GM23248 (cell line): ENCODE results near the gene SLC5A10. TPM values are rescaled to one million over a fixed set of nuclear protein-coding genes. Genes with fewer than 3 reads are reported as not detected.

Experiments
- DNase-seq: peaks from one replicate; pipeline ENCODE4 v3.0.0-alpha.2; 2015
- H2AFZ ChIP-seq: fragments of 200-600 bp; sonication (generic); 2 replicates; pipeline ENCODE4 v1.6.1; 2016; ENCODE audit warnings: antibody characterized with exemption
- H3F3A ChIP-seq: fragments of 200-600 bp; sonication (generic); 2 replicates; pipeline ENCODE4 v1.6.1; 2016; ENCODE audit warnings: mild to moderate bottlenecking, antibody characterized with exemption, mixed run types; ENCODE audit not compliant: insufficient read depth
- H3K27ac ChIP-seq: fragments of 200-600 bp; sonication (generic); 2 replicates; pipeline ENCODE4 v1.5.1; 2016; ENCODE audit warnings: mild to moderate bottlenecking
- H3K27me3 ChIP-seq: fragments of 200-600 bp; sonication (generic); replicated peaks from 2 replicates; pipeline ENCODE4 v1.6.1; 2016; ENCODE audit warnings: mild to moderate bottlenecking; ENCODE audit not compliant: insufficient read depth
- H3K36me3 ChIP-seq: fragments of 200-600 bp; sonication (generic); 2 replicates; pipeline ENCODE4 v1.6.1; 2016; ENCODE audit warnings: low read depth, mild to moderate bottlenecking
- H3K4me1 ChIP-seq: fragments of 200-600 bp; sonication (generic); 2 replicates; pipeline ENCODE4 v1.6.1; 2016; ENCODE audit warnings: mild to moderate bottlenecking; ENCODE audit not compliant: insufficient read depth
- H3K4me2 ChIP-seq: fragments of 200-600 bp; sonication (generic); one replicate; pipeline ENCODE4 v1.6.1; 2016; ENCODE audit warnings: mild to moderate bottlenecking; ENCODE audit not compliant: unreplicated experiment
- H3K4me3 ChIP-seq: fragments of 200-600 bp; sonication (generic); 2 replicates; pipeline ENCODE4 v1.5.1; 2016; ENCODE audit warnings: mild to moderate bottlenecking
- H3K79me2 ChIP-seq: fragments of 200-600 bp; sonication (generic); 2 replicates; pipeline ENCODE4 v1.6.1; 2016; ENCODE audit warnings: mild to moderate bottlenecking; ENCODE audit not compliant: insufficient read depth
- H3K9ac ChIP-seq: fragments of 200-600 bp; sonication (generic); 2 replicates; pipeline ENCODE4 v1.6.1; 2016; ENCODE audit warnings: mild to moderate bottlenecking
- H3K9me2 ChIP-seq: fragments of 200-600 bp; sonication (generic); 2 replicates; pipeline ENCODE4 v1.6.1; 2016; ENCODE audit warnings: mixed run types, mild to moderate bottlenecking, moderate library complexity; ENCODE audit not compliant: insufficient read depth
- H3K9me3 ChIP-seq: fragments of 200-600 bp; sonication (generic); one replicate; pipeline ENCODE4 v1.6.1; 2017; ENCODE audit warnings: low read depth
- H4K20me1 ChIP-seq: fragments of 200-600 bp; sonication (generic); 2 replicates; pipeline ENCODE4 v1.6.0; 2016; ENCODE audit not compliant: insufficient read depth
- EZH2 ChIP-seq: fragments of 200-600 bp; sonication (generic); IDR thresholded peaks from 2 replicates; pipeline ENCODE4 v1.6.1; 2018; ENCODE audit warnings: antibody characterized with exemption, mild to moderate bottlenecking; ENCODE audit not compliant: insufficient read depth, poor library complexity, severe bottlenecking
- EZH2phosphoT487 ChIP-seq: fragments of 200-600 bp; sonication (generic); IDR thresholded peaks from 2 replicates; pipeline ENCODE4 v1.6.1; 2018; ENCODE audit warnings: antibody characterized with exemption, moderate library complexity, mild to moderate bottlenecking, low read depth; ENCODE audit not compliant: insufficient read depth
- WGBS, 2 experiments: methylation state at CpG; one replicate each; pipeline ENCODE4 v1.1.6; 2015 to 2017; ENCODE audit warnings: low lambda C conversion rate in 2 of 2, low coverage in 1 of 2; ENCODE audit errors: missing lambda C conversion rate in 2 of 2; 5-methylcytosine and 5-hydroxymethylcytosine counted together
- in situ Hi-C: fragments of 300-500 bp; cut with MboI; formaldehyde crosslinking; loops from 2 replicates; pipeline ENCODE4 v1.15.0; 2020
- polyA plus RNA-seq: library from polyadenylated mRNA; unstranded; fragments of >200 nt; fragmentation: Nextera tagmentation; extraction: Ambion mirVana; gene quantifications from 2 replicates; pipeline ENCODE4 v1.2.1, GENCODE V29; 2016
- total RNA-seq: library from RNA; depleted of rRNA; stranded (reverse); fragments of >200 nt; shearing (Covaris generic); gene quantifications from 2 replicates; pipeline ENCODE4 v1.2.3, GENCODE V29; 2014

Gene SLC5A10
- total and polyA plus RNA-seq, 2 experiments from 2014 or later, result 0.10 TPM; not detected in 1

DNA sequence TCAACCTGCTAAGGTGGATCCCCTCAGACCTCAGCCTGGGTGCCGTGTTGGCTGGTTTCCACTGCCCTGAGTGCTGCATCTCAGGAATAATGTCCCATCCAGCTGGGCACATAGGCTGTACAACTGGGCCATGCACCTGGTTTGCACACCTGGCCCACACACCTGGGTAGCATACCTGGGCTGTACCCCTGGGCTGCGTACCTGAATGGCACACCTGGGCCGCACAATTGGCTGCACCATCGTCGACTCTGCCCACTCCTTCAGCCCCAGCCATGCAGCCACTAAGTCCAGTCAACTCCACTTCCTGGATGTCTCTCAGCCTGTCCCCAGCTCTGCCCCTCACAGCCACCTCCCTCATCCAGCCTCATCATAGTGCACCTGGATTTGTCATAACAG, 7.9 kb downstream of the SLC5A10 start:
- 88 to 89% methylated on average over 5 of the region's 5 CpGs for WGBS, 2 experiments
- Histone ChIP-seq H3F3A (peaks cover 17% of the 10 kb centered on the region), H3K79me2 (no peaks in the 10 kb centered on the region), H3K4me2 (no peak overlapping the region), H2AFZ (no peak overlapping the region), H4K20me1 (no peaks in the 10 kb centered on the region), H3K9me2 (no peaks in the 10 kb centered on the region), H3K4me1 (peaks cover 25% of the 10 kb centered on the region), H3K36me3 (no peaks in the 10 kb centered on the region), H3K9ac (no peak overlapping the region), H3K27me3 (no peaks in the 10 kb centered on the region), H3K27ac (no peak overlapping the region), H3K9me3 (no peaks in the 10 kb centered on the region), H3K4me3 (no peak overlapping the region)
- TF ChIP-seq EZH2phosphoT487, result no peak
- no peak for TF ChIP-seq EZH2
- no peak for DNase-seq
- in situ Hi-C loops, result no loop called here

DNA sequence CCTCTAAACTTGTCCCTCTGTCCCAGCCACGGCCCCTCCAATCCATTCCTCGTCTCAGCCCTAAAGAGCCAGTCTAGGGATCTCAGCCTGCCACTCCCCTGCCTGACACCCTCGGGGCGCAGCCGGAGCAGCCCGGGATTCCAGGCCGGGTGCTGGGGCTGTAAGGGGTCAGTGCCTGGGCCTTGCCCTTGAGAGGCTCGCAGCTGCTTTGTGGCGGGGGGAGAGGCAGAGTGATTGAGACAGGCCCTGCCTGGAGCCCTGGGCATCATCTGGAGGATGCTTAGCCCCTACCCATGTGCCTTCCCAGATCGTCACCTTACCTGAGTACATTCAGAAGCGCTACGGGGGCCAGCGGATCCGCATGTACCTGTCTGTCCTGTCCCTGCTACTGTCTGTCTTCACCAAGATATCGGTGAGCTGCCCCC, 8.3 kb downstream of the SLC5A10 start:
- Histone ChIP-seq H3K4me1 (peaks cover 25% of the 10 kb centered on the region), H3K9ac (no peak overlapping the region), H3K79me2 (no peaks in the 10 kb centered on the region), H3K4me3 (no peak overlapping the region), H4K20me1 (no peaks in the 10 kb centered on the region), H3K9me2 (no peaks in the 10 kb centered on the region), H2AFZ (no peak overlapping the region), H3K4me2 (no peak overlapping the region), H3K27me3 (no peaks in the 10 kb centered on the region), H3F3A (peaks cover 17% of the 10 kb centered on the region), H3K9me3 (no peaks in the 10 kb centered on the region), H3K36me3 (no peaks in the 10 kb centered on the region), H3K27ac (no peak overlapping the region)
- in situ Hi-C loops, result no loop called here
- 86 to 87% methylated on average over 15 of the region's 15 CpGs for WGBS, 2 experiments
- no peak for TF ChIP-seq EZH2
- DNase-seq, result no peak

DNA sequence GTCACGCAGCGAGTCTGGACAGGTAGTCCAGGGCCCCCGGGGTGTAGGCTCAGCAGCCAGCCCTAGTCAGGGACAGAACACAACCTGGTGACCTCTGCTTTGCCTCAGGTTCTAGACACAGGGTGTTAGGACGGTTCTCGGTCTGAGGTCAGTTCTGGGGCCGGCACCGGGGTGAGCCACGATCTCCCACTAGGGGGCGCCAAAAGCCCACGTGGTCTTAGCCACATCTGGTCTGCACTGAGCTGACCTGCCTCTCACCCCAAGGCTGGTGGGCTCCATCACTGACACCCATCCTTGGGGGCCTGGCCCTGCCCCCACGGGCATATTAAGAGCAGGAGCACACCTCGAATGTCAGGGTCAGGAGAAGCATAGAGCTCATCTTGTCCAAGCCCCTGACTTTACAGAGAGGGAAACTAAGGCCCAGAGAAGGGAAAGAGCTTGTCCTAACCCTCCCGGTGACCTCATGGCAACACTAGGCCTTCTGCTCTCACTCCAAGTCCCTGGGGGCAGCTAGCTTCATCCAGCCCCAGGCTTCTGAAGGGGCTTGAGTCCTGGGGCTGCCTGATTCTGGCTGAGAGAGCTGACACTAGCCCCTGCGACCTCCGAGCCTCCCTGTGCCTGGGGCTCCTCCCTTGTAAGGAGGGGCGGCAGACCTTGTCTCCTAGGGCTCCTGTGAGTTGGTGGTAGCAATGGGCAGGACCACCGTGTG, 9.0 kb downstream of the SLC5A10 start:
- H3K79me2 ChIP-seq, result no peaks in the 10 kb centered on the region
- no peaks in the 10 kb centered on the region for H3K27me3 ChIP-seq
- H3K36me3 ChIP-seq, result no peaks in the 10 kb centered on the region
- no peak overlapping the region; the same call in 1 of the 2 replicates for H2AFZ ChIP-seq
- H3K27ac ChIP-seq, result peak overlapping the region; percentile 77; the same call in 1 of the 2 replicates
- H3K4me3 ChIP-seq, result no peak overlapping the region
- H3F3A ChIP-seq, result peaks cover 17% of the 10 kb centered on the region
- peak overlapping the region; percentile 54 for H3K9ac ChIP-seq
- no peaks in the 10 kb centered on the region for H3K9me3 ChIP-seq
- DNase-seq, result peak; percentile 74
- no peaks in the 10 kb centered on the region for H4K20me1 ChIP-seq
- no peak overlapping the region for H3K4me2 ChIP-seq
- no peak for TF ChIP-seq EZH2phosphoT487
- TF ChIP-seq EZH2, result no peak
- no peaks in the 10 kb centered on the region for H3K9me2 ChIP-seq
- 39 to 42% methylated on average over 17 of the region's 17 CpGs for WGBS, 2 experiments
- in situ Hi-C loops, result no loop called here
- H3K4me1 ChIP-seq, result peaks cover 25% of the 10 kb centered on the region

DNA sequence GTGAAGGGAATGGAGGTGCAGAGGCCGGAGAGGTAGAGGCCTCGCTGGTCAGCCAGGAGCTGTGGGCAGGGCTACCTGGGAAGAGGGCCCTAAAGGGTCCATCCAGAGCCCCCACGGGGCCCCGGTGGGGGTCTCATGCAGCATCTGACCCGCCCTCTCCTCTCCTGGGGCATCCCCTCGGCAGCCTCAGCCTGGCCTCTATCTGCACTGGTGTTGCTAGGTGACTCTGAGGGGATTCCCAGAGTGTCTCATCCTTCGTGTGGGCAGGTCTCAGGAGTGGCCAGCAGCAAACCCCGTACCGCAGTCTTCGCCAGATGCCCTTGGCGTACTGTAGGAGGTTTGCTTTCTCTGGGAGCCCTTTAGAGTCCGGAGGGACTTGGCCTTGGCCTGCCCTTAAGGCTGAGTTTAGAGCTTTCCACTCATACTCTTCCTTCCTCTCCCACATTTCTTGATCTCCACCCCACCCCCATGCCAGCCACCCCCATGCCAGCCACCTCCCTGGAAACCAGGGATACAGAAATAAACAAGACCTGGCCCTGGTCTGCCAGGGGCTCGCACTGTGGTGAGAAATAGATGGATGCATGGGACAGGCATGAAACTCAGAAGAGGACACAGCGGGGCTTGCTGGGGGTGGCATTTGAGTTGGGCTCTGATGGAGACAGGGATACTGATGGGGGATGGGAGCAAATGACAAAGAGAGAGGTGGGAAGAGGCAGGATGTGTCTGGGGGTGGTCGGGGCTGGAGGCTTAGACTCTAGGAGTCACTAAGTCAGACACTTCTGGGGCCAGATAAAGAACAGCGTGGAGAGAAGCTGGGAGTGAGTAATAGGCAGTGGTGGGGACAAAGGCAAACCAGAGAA, 9.9 kb downstream of the SLC5A10 start:
- Histone ChIP-seq H3K9ac (peak overlapping the region; percentile 54), H3K4me2 (no peak overlapping the region), H2AFZ (peak overlapping the region; percentile 30; the same call in 1 of the 2 replicates), H3K36me3 (no peaks in the 10 kb centered on the region), H3K27ac (peak overlapping the region; percentile 77), H3K79me2 (no peaks in the 10 kb centered on the region), H3K4me3 (no peak overlapping the region), H3K27me3 (no peaks in the 10 kb centered on the region), H3K4me1 (peaks cover 25% of the 10 kb centered on the region), H3F3A (peaks cover 17% of the 10 kb centered on the region), H3K9me3 (no peaks in the 10 kb centered on the region), H3K9me2 (no peaks in the 10 kb centered on the region), H4K20me1 (no peaks in the 10 kb centered on the region)
- TF ChIP-seq EZH2phosphoT487 (no peak), EZH2 (no peak)
- in situ Hi-C loops, result no loop called here
- DNase-seq, result peak; percentile 79
- WGBS, 2 experiments, result 56 to 61% methylated on average over 16 of the region's 16 CpGs
